BLaER1 treated with 17β-estradiol and CSF1 and Interleukin-3, amounts not matched to agents 10 nM and 100 nM (cell line): ENCODE data around the gene MAFB.
A peak's percentile ranks its signal among the peaks of the same experiment; 100 is the strongest.

Source experiments
- H3K27ac ChIP-seq, 11 experiments: shearing (Covaris generic); formaldehyde crosslinking; 2 replicates each; pipeline ENCODE4 v1.8.1; 2022
- H3K27me3 ChIP-seq, 11 experiments: shearing (Covaris generic); formaldehyde crosslinking; 2 replicates each; pipeline ENCODE4 v1.8.1; 2022
- H3K36me3 ChIP-seq, 11 experiments: shearing (Covaris generic); formaldehyde crosslinking; 2 replicates each; pipeline ENCODE4 v1.8.1; 2022
- H3K4me1 ChIP-seq, 10 experiments: shearing (Covaris generic); formaldehyde crosslinking; 2 replicates each; pipeline ENCODE4 v1.8.1; 2022
- H3K4me2 ChIP-seq, 11 experiments: shearing (Covaris generic); formaldehyde crosslinking; 2 replicates each; pipeline ENCODE4 v1.8.1; 2022
- H3K4me3 ChIP-seq, 10 experiments: shearing (Covaris generic); formaldehyde crosslinking; 2 replicates each; pipeline ENCODE4 v1.8.1; 2022
- H3K9ac ChIP-seq, 11 experiments: shearing (Covaris generic); formaldehyde crosslinking; 2 replicates each; pipeline ENCODE4 v1.8.1; 2022
- H3K9me3 ChIP-seq, 11 experiments: shearing (Covaris generic); formaldehyde crosslinking; replicated peaks in 1 of 11; 2 replicates each; pipeline ENCODE4 v1.8.1; 2022
- H4K20me1 ChIP-seq, 11 experiments: shearing (Covaris generic); formaldehyde crosslinking; 2 replicates each; pipeline ENCODE4 v1.8.1; 2022
- Cebpa-rat ChIP-seq, 11 experiments: shearing (Covaris generic); IDR thresholded peaks; 2 replicates each; pipeline ENCODE4 v1.8.1; 2022

Gene MAFB

DNA sequence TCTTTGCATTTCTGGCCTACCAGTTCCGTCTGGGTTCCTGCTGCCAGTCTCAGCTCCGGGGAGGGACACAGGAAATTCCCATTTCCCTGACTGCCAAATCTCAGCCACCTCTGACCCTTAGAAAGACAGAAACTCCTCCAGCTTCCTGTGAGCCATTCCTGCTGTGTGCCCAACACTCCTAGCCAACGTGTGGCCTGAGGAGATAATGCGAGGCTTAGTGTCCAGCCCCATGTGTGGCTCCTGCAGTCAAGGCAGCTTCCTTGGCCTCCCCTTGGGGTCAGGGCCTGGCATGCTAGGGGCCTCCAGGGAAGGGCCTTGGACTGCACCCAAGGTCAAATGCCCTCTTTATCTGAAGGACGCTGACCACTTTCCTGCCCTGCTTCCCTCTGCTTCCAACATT, 45.1 kb downstream of the MAFB start:
- Histone ChIP-seq H3K9ac (no peak overlapping the region), H4K20me1 (no peaks in the 10 kb centered on the region), H3K4me1 (peaks cover 6 to 43% (median 9%) of the 10 kb centered on the region in 10 experiments; a peak in 15 of 20 replicates), H3K27ac (no peak overlapping the region), H3K4me3 (no peak overlapping the region), H3K9me3 (no peaks in the 10 kb centered on the region), H3K36me3 (no peaks in the 10 kb centered on the region), H3K27me3 (no peaks in the 10 kb centered on the region), H3K4me2 (no peak overlapping the region)
- TF ChIP-seq Cebpa-rat (IDR thresholded peaks at IDR 0.05): no peak

DNA sequence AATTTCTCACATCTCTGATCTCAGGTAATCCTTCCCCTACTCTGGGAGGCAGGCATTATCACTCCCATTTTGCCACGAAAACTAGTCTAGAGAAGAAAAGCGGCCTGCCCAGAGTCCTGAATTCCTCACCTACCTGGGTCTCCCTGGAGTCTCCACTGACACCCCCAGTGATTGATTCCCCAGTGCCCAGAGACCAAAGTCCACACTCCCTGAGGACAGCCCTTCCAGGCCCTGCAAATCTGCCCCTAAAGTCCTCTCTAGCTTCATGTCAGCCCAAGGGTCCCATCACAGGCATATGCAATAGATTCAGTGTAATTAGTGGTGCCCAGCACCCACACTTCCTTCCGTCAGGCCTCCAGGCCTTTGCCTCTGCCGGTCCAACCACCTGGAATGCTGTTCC, 47.2 kb downstream of the MAFB start:
- Histone ChIP-seq H3K27ac (no peak overlapping the region), H4K20me1 (no peaks in the 10 kb centered on the region)

DNA sequence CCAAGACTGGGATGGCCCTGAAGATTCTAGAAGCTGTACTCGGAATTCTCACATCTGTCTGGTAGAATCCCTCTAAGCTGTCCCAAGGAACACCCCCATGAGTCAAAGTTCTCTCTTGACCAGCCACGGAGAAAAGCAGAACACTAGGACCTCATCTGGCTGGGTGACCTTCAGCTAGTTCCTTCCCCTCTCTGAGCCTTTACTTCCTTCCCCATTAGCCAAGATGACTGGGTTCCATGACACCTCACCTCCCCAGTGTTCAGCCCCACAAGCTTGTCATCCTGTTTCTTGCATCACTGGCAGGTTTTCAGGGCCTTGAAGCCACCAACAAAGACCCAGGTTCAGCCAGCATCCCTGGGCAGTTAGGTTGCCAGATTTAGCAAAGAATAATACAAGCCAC, 47.8 kb downstream of the MAFB start:
- H3K9ac ChIP-seq: no peak overlapping the region
- no peaks in the 10 kb centered on the region for H3K9me3 ChIP-seq
- H3K27me3 ChIP-seq: no peaks in the 10 kb centered on the region
- peaks cover 1 to 31% (median 3%) of the 10 kb centered on the region in 10 experiments; a peak in 15 of 20 replicates for H3K4me1 ChIP-seq
- no peaks in the 10 kb centered on the region for H3K36me3 ChIP-seq
- no peak overlapping the region for H3K4me3 ChIP-seq
- H3K4me2 ChIP-seq: peak overlapping the region in 3 of 11 experiments; percentile 8 to 49 (median 25); a peak in 4 of 22 replicates
- no peaks in the 10 kb centered on the region for H4K20me1 ChIP-seq
- no peak overlapping the region for H3K27ac ChIP-seq
- no peak for TF ChIP-seq Cebpa-rat (IDR thresholded peaks at IDR 0.05)

More for the DNA sequence above, 47.2 kb downstream of the MAFB start:
- H3K27me3 ChIP-seq: no peaks in the 10 kb centered on the region
- no peaks in the 10 kb centered on the region for H3K36me3 ChIP-seq
- TF ChIP-seq Cebpa-rat (IDR thresholded peaks at IDR 0.05): no peak
- H3K4me1 ChIP-seq: peaks cover 6 to 37% (median 8%) of the 10 kb centered on the region in 10 experiments; a peak in 15 of 20 replicates
- no peaks in the 10 kb centered on the region for H3K9me3 ChIP-seq
- peak overlapping the region in 1 of 11 experiments; percentile 8; a peak in 1 of 22 replicates for H3K4me2 ChIP-seq
- H3K9ac ChIP-seq: no peak overlapping the region
- no peak overlapping the region for H3K4me3 ChIP-seq

DNA sequence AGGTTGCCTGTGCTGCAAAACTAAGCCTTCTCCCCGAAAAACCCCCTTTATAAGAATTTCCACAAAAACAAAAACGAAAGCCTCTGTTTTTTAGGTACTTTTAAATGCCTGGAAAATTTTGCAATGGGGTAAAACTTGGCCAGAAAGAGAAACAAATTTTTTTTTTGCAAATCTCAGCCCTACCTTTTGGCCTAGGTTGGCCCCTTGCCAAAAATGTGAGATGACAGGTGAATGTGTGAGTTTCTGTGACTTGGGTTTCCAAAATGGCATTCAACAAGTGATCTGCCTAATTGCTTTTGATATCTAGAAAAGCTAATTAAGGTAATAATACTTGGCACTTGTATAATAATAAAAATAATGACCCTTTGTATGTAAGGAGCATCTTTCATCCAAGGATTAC, 48.4 kb downstream of the MAFB start:
- Histone ChIP-seq H3K9me3 (no peaks in the 10 kb centered on the region), H4K20me1 (no peaks in the 10 kb centered on the region), H3K27ac (no peak overlapping the region), H3K4me3 (no peak overlapping the region), H3K27me3 (no peaks in the 10 kb centered on the region), H3K9ac (no peak overlapping the region), H3K4me2 (no peak overlapping the region), H3K4me1 (peaks cover 0 to 27% (median 0%) of the 10 kb centered on the region in 10 experiments; a peak in 6 of 20 replicates), H3K36me3 (no peaks in the 10 kb centered on the region)
- no peak for TF ChIP-seq Cebpa-rat (IDR thresholded peaks at IDR 0.05)

DNA sequence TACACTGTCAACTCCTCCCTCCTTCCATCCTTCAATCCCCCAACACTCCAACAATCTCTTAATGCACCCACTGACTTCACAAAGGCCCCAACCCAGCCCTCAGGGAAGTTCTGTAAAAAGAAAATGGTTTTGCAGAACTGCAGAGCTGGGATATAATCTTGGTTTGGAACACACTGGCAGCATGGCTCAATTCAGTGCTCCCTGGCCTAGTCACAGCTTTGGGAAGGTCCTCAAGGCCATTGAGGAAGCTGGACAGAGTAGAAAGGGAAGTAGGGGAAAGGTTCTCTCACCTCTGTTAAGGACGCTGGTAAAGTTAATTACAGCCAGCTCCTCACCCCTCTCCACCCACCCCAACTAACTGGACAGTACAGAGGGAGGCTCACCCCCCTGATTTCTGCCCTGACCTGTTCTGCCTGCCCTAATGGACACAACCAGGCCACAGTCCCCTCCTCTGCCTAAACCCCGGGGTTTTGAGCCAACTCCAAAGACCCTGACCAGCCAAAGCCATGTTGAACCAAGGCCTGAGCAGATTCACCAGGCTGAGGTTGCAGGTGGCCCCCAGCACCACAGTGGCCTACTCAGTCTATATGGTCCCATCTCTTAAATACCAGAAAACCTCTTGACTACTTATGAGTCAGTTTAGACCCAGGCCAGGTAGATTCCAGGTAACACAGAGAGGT, 49.2 kb downstream of the MAFB start:
- Histone ChIP-seq H3K9me3 (no peaks in the 10 kb centered on the region), H4K20me1 (no peaks in the 10 kb centered on the region), H3K36me3 (no peaks in the 10 kb centered on the region), H3K9ac (no peak overlapping the region), H3K4me1 (peaks cover 0 to 27% (median 0%) of the 10 kb centered on the region in 10 experiments; a peak in 6 of 20 replicates), H3K4me3 (no peak overlapping the region), H3K4me2 (peak overlapping the region in 1 of 11 experiments; percentile 30; a peak in 3 of 22 replicates), H3K27me3 (no peaks in the 10 kb centered on the region), H3K27ac (no peak overlapping the region)
- TF ChIP-seq Cebpa-rat (IDR thresholded peaks at IDR 0.05): no peak

DNA sequence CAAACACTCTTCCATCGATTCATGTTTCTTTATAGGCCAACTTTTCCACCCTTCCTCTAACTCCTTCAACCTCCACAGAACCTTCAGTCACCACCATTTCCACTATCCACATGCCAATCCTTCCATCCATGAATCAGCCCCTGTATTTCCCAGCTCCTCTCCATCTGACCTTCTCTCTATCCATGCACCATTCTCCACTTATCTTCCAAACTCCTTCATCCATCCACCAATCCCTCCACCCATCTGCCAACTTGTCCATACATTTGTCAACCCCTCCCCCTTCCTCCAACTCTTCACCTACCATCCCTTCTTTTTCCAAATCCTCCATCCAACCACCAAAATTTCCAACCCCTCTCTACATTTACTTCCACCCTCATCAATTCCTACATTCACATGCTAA, 49.9 kb downstream of the MAFB start:
- Histone ChIP-seq H3K4me2 (no peak overlapping the region; a peak in 1 of 22 replicates), H4K20me1 (no peaks in the 10 kb centered on the region), H3K4me1 (peaks cover 0 to 27% (median 0%) of the 10 kb centered on the region in 10 experiments; a peak in 6 of 20 replicates), H3K9me3 (no peaks in the 10 kb centered on the region), H3K27ac (no peak overlapping the region), H3K4me3 (no peak overlapping the region), H3K9ac (no peak overlapping the region), H3K36me3 (no peaks in the 10 kb centered on the region), H3K27me3 (no peaks in the 10 kb centered on the region)
- TF ChIP-seq Cebpa-rat (IDR thresholded peaks at IDR 0.05): no peak

DNA sequence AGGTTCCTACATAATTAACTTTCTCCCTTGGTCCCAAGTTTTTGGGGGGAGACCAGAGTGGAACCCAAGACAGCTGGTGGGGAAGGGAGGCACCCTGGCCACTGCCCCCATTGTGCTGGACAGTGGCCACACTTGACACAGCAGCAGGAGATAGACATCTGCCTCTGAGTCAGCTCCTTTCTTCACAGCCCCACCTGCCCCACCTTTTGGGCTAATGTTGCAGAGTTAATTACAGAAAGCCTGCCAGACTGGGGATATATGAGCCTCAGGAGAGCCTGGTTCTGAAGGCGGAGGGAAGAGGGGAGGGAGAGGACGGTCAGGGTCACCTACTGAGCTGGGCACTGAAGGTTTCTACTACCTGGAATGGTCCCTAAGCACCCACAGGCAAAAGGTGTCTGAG, 50.6 kb downstream of the MAFB start:
- H3K27ac ChIP-seq: no peak overlapping the region
- H4K20me1 ChIP-seq: no peaks in the 10 kb centered on the region
- no peak for TF ChIP-seq Cebpa-rat (IDR thresholded peaks at IDR 0.05)
- H3K4me2 ChIP-seq: no peak overlapping the region
- H3K4me1 ChIP-seq: peaks cover 0 to 24% (median 0%) of the 10 kb centered on the region in 10 experiments; a peak in 6 of 20 replicates
- H3K36me3 ChIP-seq: no peaks in the 10 kb centered on the region
- no peaks in the 10 kb centered on the region for H3K9me3 ChIP-seq
- H3K4me3 ChIP-seq: no peak overlapping the region
- H3K9ac ChIP-seq: no peak overlapping the region
- no peaks in the 10 kb centered on the region for H3K27me3 ChIP-seq

DNA sequence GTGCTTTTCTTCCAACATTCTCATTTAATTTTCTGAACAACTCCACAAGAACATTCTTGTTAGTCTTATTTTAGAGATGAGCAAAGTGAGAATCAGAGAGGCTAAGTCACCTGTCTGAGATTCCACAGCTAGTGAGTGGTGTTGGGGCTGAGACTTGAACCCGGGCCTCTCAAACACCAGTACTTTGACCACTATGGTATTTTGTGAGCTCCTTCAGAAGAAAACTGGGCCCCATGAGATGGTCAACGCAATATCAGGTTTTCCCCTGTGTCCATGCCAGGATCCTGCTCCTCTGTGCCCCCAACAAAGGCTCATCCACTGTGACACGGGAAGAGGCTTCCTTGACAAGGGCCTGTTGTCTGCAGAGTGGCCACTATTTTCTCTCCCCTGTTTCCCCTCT, 51.9 kb downstream of the MAFB start:
- Histone ChIP-seq H3K4me3 (no peak overlapping the region), H3K27me3 (no peaks in the 10 kb centered on the region), H4K20me1 (no peaks in the 10 kb centered on the region), H3K9ac (no peak overlapping the region), H3K27ac (no peak overlapping the region), H3K4me2 (no peak overlapping the region), H3K4me1 (peaks cover 0 to 24% (median 0%) of the 10 kb centered on the region in 10 experiments; a peak in 6 of 20 replicates), H3K9me3 (no peaks in the 10 kb centered on the region), H3K36me3 (no peaks in the 10 kb centered on the region)
- no peak for TF ChIP-seq Cebpa-rat (IDR thresholded peaks at IDR 0.05)

DNA sequence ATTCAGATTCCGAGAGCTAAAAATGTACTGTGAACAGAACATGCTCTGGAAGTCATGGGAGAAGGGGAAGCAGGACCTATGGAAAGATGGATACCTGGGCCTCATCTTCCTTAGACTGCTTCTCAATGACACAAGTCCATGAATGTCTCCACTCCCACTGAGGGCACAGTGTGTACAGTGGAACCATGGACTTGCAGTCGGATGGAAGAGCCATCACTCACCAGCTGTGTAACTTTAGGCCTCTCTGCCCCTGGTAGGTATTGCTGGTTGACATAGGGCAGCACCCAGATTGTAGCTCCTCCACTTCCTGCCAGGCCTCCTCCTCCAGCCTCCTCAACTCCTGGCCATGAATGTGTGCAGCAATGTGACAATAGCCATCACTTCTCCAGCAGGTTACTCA, 52.5 kb downstream of the MAFB start:
- Histone ChIP-seq H4K20me1 (no peaks in the 10 kb centered on the region), H3K27ac (no peak overlapping the region), H3K9ac (no peak overlapping the region), H3K4me3 (no peak overlapping the region), H3K4me1 (peaks cover 0 to 21% (median 0%) of the 10 kb centered on the region in 10 experiments; a peak in 6 of 20 replicates), H3K9me3 (no peaks in the 10 kb centered on the region), H3K27me3 (no peaks in the 10 kb centered on the region), H3K36me3 (no peaks in the 10 kb centered on the region), H3K4me2 (no peak overlapping the region)
- TF ChIP-seq Cebpa-rat (IDR thresholded peaks at IDR 0.05): no peak

DNA sequence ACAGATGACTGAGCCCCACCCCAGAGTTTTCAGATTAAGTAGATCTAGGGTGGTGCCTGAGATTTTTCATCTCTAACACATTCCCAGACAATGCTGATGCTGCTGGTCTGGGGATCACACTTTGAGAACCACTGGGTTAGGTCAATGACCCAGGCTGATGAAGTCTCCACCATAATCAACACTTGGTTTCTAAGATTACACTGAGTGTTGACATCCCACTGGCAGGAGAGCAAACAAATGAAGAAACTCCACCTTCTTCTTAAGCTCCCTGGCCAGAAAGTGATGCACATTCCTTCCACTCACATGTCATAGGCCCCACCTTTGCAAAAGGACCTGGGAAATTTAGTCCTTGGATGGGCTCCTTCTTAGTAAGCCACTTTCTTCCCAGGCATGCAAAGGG, 53.1 kb downstream of the MAFB start:
- peaks cover 0 to 16% (median 0%) of the 10 kb centered on the region in 10 experiments; a peak in 6 of 20 replicates for H3K4me1 ChIP-seq
- no peaks in the 10 kb centered on the region for H4K20me1 ChIP-seq
- no peak overlapping the region for H3K27ac ChIP-seq
- no peak overlapping the region for H3K4me3 ChIP-seq
- no peaks in the 10 kb centered on the region for H3K9me3 ChIP-seq
- no peak overlapping the region for H3K9ac ChIP-seq
- H3K4me2 ChIP-seq: no peak overlapping the region
- TF ChIP-seq Cebpa-rat (IDR thresholded peaks at IDR 0.05): no peak
- no peaks in the 10 kb centered on the region for H3K36me3 ChIP-seq
- H3K27me3 ChIP-seq: no peaks in the 10 kb centered on the region
